GM21717 (cell line): ENCODE results near the gene KIF19.
"Not testable (repeated sequence)": the region's sequence is repeated elsewhere in the genome, so short reads cannot be mapped to it uniquely, and the experiment has no call there.

ENCODE experiments used
- ATAC-seq: cut with Tn5 transposase; IDR thresholded peaks from one replicate; pipeline ENCODE4 v1.9.1; 2021; ENCODE audit warnings: mild to moderate bottlenecking, moderate library complexity; ENCODE audit not compliant: unreplicated experiment

Gene KIF19

DNA sequence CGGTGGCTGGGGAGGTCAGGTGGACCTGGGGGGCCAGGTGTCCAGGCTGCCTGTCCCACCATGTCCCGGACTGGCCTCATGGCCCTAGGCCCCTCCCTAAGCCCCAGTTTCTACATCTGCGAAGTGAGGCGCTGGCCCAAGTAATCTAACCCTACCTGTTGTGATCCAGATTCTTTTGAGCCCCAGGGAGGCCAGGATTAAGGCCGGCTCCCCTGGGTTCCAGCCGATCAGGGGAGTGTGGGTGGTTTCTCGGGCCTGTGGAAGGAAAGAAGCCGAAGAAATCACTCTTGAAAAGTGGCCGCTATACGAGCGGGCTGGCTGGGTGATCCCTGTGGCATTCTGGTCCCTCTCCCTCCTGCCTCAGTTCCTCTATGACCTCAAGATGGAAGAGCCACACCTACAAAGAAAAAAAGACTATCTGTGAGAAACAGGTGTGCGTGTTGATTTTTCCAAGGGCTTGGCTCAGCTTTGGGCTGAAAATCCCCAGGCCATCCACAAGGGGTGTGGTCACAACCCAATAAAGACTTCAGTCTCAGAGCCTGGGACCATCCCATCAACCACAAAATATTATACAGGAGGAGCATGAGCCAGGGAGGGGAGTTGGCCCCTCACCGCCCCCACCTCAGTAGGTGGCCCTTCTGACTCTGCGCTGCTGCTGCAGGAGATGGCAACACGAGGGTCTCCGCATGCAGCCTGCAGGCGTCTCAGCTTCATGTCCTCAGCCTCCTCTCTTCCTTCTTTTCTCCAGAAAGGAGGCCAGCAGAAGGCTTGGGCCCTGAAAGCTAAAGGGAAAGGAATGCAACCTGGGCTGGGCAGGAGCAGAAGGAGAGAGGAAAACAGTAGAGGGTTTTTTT is 61.6 kb downstream of the KIF19 start:
- no peak for ATAC-seq

DNA sequence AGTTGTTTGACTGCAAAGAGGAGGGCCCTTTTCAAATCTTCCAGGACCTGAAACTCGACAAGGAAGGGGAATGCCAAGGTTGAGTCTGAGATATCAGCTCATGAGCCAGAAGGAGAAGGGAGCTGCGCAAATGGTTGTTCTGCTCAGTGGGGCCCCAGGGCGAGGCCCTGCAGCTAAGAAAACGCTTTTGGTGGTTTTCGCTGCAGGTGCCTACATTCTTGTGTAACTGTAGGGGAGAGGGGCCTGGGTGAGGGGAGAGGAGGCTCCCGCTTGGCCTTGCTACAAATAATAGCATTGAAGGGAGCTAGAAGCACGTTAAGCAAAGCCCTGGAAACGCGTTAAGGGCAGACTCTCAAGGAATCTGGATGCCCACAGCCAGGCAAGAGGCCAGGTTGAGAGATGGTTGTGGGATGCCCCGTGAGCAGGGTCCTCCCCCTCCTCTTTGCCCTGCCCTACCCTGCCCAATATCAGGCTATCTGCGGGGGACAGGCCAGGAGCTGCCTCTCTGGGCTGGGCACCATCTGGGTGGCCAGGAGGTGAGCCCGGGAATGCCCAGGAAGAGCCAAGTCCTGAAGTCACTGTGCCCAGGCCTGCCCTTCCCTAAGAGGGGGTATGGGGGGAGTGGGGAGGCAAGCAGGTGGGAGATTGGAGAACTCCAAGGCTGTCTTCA is 63.2 kb downstream of the KIF19 start:
- ATAC-seq, result no peak

DNA sequence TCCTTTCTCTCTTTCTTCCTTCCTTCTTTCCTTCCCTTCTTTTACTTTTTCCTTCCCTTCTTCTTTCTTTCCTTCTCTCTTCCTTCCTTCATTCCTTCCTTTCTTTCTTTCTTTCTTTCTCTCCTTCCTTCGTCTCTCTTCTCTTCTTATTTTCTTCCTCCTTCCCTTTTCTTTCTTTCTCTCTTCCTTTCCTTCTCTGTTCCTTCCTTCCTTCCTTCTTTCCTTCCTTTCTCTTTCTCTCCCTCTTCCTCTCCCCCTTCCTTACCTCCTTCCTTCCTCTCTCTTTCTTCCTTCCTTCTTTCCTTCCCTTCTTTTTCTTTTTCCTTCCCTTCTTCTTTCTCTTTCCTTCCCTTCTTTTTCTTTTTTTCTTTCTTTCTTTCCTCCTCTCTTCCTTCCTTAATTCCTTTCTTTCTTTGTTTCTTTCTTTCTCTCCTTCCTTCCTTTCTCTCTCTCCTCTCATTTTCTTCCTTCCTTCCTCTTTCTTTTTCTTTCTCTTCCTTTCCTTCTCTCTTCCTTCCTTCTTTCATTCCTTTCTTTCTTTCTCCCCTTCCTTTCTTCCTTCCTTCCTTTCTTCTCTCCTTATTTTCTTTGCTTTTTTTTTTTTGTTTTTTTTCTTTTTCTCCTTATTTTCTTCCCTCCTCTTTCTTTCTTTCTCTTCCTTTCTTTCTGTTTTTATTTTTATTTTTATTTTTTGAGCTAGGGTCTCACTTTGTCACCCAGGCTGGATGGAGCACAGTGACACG is 64.1 kb downstream of the KIF19 start:
- no peak for ATAC-seq

DNA sequence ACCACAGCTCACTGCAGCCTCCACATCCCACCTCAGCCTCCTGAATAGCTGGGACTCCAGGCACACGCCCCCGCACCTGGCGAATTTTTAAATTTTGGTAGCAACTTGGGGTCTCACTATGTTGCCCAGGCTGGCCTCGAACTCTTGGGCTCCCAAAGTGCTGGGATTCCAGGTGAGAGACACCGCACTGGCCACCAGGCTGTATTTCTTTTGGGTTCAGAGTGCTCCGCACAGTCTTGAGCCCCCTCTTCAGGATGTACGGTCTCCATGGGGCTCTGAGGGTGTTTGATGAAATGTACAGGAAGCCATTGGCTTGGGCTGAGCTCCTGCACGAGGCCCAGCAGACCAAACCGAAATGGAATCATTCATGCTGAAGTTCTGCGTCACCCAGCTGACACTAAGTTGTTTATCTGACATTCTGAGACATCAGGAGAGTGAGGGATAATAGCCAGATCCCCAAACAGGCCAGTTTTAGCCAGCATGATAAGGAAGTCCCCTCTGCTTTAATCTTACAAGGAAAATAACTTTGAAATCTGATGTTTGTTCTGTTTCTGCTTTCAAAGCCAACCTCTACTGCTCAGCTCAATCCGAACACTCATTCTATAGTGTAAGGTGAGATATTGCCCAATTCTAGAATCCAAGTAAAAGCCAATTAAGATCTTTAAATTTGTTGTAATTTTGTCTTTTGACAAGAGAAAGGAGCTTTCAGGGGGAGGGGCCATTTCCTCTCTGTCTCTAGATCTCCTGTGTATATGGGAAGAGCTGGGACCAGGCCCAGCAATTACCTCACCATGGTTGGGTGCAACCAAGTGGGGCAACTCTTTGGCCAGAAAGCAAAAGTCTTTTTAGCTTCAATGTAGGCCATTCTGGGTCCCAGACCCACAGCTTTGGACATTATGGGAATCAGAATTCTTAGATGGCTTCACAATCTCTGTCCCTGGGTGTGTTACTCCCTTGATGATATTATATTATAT is 64.9 kb downstream of the KIF19 start:
- ATAC-seq, result no peak

DNA sequence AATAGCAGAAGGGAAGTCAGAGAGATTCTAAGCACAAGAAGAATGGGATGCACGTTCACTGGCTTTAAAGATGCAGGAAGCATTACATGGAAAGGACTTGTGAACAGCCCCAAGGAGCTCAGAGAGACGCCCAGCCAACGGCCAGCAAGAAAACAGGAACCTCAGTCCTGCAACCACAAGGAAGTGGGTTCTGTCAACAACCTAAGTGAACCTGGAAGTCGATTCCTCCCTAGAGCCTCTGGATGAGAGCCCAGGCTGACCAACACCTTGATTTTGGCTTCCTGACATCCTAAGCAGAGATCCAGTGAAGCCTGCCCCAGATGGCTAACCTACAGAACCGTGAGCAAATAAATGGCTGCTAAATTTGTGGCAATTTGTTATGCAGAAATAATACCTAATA is 65.7 kb downstream of the KIF19 start:
- no peak for ATAC-seq

DNA sequence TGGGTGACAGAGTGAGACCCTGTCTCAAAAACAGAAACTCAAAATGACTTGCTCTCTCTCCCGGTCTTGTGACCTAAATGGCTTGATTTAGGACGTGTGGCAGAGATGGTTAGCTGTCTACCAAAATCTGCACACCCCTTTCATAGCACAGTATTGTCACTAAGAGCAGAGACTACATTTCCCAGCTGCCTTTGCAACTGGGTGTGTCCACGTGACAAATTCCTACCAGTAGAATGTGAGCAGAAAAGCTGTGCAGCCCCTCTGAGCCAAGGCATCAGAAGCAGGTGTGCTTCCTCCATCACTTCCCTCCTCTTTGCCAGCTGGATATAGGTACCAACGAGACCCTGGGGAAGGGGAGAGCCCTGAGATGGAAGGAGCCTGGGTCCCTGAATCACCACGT is 66.8 kb downstream of the KIF19 start:
- ATAC-seq, result no peak

DNA sequence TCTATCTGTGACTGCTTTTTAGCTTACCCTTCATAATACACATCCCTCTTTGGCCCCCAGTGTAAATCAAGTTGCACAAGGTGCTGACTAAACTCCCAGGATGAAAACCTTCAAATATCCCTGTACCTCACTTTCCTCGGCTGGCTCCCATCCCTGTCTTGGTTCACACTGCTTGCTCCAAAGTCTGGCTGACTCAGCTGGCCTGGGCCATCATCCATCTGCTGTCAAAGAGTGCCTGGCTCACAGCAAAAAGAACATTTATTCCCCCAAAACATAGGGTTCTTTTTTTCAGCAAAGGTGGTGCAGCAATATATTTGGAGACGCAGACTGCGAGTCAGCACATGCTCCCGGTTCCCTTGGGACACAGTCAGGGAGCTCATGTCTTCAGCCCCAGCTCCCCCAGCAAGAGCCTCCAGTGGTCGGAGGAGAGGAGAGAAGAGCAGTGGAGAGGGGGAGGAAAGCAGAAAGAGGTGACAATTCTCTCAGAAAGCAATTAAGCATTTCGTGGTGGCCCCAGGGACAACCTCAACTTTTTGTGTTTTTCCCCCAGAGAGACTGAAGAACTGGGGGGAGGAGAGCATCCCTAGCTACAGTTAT is 67.4 kb downstream of the KIF19 start:
- ATAC-seq, result no peak

DNA sequence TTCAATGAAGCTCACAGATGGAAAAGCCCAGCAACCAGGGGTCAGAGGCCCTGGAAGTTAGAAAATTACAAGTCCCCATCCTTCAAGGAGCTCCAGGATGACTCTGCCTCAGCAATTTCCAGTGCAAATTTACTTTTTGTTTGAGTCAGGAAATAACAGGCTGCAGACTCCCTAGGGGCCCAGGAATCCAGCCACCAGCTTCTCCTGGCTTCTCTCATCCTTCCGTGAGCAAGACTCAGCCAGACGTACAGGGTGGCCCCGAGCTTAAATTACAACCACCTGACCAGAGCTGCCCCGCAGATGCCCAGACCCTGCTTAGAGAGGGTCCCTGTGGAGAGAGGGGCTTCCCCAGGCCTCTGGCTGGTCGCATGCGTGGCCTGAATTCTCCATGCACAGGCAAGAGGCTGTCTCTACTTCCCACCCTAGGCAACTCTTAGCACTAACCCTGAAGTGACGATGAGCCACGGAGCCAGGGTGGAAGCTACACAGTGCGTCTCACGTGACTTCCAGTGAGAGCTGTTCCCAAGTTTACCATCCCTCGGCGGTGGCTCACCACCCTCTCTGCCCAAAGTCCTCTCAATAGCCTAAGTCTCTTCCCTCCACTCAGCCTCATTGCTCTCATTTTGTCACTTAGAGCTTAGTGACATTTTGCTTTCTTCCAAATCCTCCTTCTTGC is 68.4 kb downstream of the KIF19 start:
- no peak for ATAC-seq

DNA sequence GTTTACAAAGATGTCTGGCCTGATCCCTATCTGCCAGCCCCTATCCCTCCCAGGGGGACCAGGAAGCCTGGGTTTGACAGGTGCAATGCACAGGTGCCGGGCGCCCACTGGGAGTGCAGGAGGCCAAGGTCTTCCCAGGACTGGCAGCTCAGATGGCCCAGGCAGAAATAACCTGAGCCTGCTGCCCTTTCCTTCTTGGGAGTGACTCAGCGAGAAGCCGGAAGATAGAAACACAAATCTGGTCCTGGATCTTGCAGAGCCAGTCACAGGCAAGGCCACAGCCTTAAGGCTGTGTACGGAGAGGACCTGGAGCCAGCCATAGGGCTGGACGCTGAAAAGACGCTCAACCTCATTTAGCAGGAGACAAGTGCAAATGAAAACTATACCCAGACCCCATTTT is 69.0 kb downstream of the KIF19 start:
- ATAC-seq, result no peak

DNA sequence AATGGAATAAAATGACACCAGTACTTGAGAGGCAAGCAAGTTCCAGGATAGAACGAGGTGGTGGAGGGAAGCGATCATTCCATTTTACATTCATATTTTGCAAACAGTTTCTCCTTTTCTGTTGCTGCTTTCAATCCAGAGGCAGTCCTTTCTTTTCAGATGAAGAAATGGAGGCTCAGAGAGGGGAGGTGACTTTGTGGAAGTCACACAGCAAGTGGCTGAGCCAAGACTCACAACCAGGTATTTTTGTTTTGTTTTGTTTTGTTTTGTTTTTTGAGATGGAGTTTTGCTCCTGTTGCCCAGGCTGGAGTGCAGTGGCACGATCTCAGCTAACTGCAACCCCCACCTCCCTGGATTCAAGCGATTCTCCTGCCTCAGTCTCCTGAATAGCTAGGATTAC is 70.5 kb downstream of the KIF19 start:
- ATAC-seq, result no peak

DNA sequence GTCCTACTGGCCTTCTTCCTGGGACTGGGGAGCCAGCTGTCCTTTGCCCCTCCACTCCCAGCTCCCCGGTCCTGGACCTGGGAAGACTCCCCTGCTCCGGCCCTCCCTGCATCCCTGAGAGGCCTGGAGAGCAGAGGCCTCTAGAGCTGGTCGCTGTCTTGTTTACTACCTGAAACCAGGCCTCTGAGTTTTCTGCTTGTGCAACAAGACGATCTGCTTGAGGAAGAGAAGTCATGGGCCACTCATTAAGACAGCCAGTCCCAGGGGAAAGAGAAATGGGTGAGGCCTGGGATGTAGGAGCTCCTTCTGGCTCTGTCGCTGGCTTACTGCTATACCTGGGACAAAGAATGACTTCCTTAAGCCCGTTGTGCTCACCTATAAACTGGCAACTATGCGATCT is 76.0 kb downstream of the KIF19 start:
- no peak for ATAC-seq

DNA sequence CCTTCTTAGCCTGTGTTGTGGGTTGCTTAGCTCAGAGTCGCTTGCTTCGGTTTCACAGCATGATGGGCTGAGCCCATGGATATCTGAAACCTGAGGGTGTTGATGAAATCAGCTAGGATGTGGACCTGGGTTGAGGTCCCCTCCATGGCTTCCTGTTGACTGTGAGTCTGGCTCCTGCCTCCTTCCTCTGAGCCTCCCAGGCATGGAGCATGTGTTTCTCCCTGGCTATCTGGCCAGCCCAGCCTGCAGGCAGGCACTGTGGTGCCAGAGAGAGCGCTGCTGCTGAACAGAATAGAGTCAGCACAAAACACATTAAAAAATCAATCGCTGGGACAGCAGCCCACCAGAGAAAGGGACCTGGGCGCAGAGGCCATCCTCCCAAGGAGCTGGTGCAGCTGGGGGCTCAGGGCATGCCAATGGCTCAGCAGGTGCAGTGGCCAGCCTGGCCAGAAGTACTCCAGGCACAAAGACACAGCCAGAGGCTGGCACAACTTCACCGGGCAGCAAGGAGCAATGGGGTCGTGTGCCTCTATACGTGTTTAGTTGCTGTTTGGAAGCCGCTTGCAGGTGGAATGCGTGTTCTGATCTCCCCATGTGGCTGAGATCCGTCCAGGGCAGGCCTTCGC is 77.6 kb downstream of the KIF19 start:
- ATAC-seq, result no peak

DNA sequence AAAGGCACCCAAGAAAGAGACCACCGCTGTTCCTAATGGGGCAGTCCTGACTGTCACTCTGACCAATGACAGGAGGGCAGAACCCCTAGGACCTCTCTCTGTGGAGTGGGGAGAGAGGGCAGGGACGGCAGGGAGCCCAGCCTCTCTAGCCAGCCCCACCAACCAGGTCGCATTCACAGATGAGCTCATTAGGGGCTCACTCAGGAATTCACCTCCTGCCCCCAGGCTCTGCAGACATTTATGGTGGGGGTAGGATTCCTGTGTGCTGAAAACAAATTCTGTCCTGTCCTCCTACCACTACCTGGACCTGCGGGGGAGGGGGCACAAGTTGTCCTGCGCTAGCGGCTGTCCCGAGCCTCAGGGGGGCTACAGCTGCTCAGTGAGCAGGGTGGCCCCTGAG is 78.2 kb downstream of the KIF19 start:
- ATAC-seq, result no peak

DNA sequence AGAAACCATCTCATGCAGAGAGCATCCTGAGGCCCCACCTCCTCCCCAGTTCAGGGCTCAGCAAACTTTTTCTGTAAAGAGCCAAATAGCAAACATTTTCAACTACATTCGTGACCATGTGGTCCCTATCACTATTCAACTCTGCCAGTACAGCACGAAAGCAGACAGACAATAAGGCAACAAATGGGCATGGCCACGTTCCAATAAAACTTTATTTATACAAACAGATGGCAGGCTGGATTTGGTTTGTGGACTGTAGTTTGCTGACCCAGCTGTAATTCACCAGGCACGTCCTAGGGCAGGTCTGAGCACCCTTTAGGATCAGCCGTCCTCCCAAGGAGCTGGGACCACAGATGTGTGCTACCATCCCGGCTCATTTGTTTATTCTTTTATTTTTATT is 78.8 kb downstream of the KIF19 start:
- ATAC-seq, result no peak

DNA sequence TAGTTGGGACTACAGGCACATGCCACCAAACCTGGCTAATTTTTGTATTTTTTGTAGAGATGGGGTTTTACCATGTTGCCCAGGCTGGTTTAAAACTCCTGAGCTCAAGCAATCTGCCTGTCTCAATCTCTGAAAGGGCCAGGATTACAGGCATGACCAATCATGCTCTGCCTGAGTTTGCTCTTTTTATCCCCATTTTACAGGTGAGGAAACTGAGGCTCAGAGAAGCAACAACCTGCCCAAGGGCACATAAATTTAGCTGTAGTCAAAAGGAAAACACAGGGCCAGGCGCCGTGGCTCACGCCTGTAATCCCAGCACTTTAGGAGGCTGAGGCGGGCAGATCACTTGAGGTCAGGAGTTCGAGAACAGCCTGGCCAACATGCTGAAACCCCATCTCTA is 79.3 kb downstream of the KIF19 start:
- not testable (repeated sequence) for ATAC-seq
